ENCODE measurements around the gene SH3TC1.

GRCh38 chr4:8180310-8181093 is 18.6 kb upstream of the SH3TC1 start:
- TF ChIP-seq POLR2A (IDR thresholded peaks at IDR 0.05; ENCODE audit: control extremely low read depth in 1 of 2, low read depth in 2 of 2, low read length in 2 of 2) (no peak), CTCF (IDR thresholded peaks at IDR 0.05; ENCODE audit: control extremely low read depth in 1 of 3, insufficient read depth in 1 of 3, low read depth in 1 of 3, low read length in 3 of 3) (no peak)
